Measurements from ENCODE around the gene COQ10B.

- TF ChIP-seq, protein P1, sequence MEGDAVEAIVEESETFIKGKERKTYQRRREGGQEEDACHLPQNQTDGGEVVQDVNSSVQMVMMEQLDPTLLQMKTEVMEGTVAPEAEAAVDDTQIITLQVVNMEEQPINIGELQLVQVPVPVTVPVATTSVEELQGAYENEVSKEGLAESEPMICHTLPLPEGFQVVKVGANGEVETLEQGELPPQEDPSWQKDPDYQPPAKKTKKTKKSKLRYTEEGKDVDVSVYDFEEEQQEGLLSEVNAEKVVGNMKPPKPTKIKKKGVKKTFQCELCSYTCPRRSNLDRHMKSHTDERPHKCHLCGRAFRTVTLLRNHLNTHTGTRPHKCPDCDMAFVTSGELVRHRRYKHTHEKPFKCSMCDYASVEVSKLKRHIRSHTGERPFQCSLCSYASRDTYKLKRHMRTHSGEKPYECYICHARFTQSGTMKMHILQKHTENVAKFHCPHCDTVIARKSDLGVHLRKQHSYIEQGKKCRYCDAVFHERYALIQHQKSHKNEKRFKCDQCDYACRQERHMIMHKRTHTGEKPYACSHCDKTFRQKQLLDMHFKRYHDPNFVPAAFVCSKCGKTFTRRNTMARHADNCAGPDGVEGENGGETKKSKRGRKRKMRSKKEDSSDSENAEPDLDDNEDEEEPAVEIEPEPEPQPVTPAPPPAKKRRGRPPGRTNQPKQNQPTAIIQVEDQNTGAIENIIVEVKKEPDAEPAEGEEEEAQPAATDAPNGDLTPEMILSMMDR (IDR thresholded peaks at IDR 0.05) = no peak
- TF ChIP-seq POLR2A (IDR thresholded peaks at IDR 0.05) = no peak
Observed at GRCh38 chr2:197477797-197478196, 24.4 kb downstream of the COQ10B start.
